HG03521 (cell line): ENCODE results near the gene TSPO2.

ENCODE experiments used
- ATAC-seq: cut with Tn5 transposase; IDR thresholded peaks from one replicate; pipeline ENCODE4 v1.9.1; 2021; ENCODE audit warnings: mild to moderate bottlenecking, moderate library complexity; ENCODE audit not compliant: unreplicated experiment

TSPO2 gene

GRCh38 chr6:41027241-41027640 is 15.0 kb upstream of the TSPO2 start:
- ATAC-seq = peak; percentile 4

- peak; percentile 76 for ATAC-seq
Observed at GRCh38 chr6:41027799-41028560, 14.3 kb upstream of the TSPO2 start.

GRCh38 chr6:41028561-41029412 is 13.5 kb upstream of the TSPO2 start:
- peak; percentile 13 for ATAC-seq

GRCh38 chr6:41032830-41033229 is 9.4 kb upstream of the TSPO2 start:
- no peak for ATAC-seq

GRCh38 chr6:41033776-41034175 is 8.5 kb upstream of the TSPO2 start:
- no peak for ATAC-seq

GRCh38 chr6:41036186-41036585 is 6.1 kb upstream of the TSPO2 start:
- no peak for ATAC-seq

DNA sequence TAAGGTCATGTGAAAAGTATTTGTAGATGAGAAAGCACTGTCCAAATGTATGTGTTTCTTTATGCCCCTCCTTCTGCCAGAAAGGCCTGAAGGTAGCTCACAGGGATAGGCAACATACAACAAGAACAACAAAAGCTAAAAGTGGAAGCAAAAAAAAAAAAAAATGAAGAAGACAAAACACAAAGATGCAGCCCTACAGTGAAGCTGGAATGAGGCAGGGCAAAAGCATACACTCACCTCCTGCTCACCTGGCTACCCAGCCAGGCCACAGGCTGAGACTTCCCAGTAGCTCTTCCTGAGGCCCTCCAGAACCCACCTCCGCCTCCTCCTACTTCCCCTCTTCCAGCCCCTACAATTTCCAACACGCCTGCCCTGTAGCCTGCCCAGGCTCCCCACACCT is 5.7 kb upstream of the TSPO2 start:
- no peak for ATAC-seq

GRCh38 chr6:41037107-41037900 is 5.0 kb upstream of the TSPO2 start:
- ATAC-seq = no peak

GRCh38 chr6:41038205-41038604 is 4.1 kb upstream of the TSPO2 start:
- ATAC-seq = no peak

DNA sequence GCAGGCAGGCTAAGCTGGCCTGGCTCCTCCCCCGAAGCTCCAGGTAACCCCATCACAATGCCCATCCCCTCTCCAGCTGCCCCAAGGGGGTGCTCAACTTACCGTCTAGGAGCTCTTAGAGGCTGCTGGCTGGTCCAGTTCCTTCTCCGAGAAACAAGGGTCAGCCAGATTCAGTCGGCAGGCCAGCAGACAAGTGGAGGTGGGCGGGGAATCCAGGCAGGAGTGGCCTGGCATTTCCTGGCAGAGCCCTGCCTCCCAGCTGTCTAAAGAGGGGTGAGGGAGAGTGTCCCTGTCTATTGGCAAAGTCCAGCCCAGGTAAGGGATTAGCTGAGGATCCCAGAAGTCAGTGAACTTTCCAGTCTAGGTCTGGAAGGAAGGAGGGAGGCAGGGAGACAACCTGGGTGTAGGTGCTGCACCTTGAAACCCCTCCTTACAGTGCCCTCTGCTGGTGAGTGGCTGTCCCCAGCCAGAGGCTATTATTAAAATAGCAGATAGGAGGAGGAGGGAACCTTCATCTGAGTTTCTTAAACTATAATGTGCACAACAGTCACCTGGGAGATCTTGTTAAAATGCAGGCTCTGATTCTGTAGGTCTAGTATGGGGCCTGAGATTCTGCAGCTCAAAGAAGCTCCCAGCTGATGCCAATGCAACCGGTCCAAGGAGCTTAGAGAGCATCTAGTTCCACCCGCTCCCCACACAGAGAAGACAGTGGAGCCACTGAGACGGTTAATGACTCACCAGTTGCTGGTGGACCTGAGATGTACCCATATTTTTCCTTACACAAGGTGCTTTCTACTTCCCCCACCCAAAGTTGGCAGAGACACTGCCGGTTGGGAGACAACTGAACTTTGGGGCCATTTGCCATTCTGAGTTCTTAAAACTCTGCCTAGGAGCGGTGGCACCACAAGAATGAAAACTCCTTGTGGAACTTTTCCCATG is 2.9 kb upstream of the TSPO2 start, which contains the start of gene UNC5CL:
UNC5CL (minus strand) TSS at position 162 of the 939 bp plus-strand sequence. CDS start 4,147 bp downstream, outside the sequence.
- ATAC-seq = no peak

GRCh38 chr6:41040101-41040939 is 1.9 kb upstream of the TSPO2 start:
- ATAC-seq = no peak

DNA sequence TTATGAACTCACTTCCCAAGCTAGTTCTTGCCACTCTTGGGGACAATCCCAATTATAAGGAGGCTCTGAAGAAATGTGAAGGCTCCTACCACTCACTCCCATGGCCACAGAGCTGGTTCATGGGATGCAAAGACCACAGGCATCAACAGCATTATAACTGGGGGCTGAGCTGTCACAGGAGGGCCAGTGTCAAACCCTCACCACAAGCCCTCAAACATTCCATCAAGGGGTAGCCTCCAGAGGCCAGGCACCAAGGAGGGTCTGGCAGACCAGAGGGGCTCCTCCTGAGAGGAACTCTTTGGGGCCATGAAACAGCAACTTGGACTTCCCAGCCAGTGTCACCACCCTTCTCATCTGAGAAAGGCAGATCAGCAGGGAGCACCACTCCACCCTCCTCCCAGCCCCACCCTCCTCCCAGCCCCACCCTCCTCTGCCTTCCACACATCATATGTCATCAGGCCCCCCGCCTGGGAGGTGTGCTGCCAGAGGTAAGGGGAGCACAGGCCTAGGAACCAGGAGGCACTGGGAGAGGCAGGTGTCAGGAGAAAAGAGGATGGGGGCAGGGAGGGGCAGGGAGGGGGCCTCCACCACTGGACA is 1.2 kb upstream of the TSPO2 start:
- ATAC-seq = no peak

DNA sequence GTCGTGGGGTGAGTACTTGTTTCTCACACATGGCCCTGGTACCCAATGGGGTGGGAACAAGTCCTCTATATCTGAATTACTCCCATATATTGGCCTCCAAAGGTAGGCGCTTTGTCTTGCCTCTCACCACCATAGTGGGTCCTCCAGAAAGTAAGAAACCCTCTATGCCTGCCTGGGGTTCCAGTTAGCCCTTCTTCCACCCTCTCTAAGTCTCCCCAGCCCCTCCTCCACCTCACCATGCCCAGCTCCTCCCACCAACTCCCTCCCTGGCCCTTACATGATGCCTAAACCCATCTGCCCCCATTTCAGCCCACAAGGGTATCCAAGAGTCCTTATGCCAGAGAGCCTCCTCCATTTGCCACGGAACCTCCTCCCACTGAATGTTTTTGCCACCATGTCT is 884 bp downstream of the TSPO2 start:
- no peak for ATAC-seq

DNA sequence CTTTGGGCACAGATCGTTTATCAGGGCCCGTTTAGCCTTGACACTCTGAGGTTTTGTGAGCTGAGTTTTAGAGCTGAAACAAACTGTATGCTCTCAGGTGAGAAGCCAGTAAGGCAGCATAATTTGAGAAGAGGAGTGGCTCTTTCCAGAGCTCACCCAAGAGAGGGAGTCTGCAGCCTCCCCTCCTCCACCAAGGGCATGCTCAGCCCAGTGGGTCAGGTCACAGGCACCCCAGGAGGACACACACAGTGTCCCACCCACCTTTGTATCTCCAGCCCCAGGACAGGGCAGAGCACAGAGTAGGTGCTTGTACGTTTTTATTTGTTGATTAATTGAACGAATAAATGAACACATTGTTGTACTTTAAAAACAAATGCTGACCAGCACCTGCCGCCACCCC is 3.4 kb downstream of the TSPO2 start:
- ATAC-seq = no peak

GRCh38 chr6:41046084-41046483 is 3.8 kb downstream of the TSPO2 start:
- no peak for ATAC-seq

- no peak for ATAC-seq
Observed at GRCh38 chr6:41047306-41047705, 5.0 kb downstream of the TSPO2 start.

- no peak for ATAC-seq
Observed at GRCh38 chr6:41047745-41048732, 5.8 kb downstream of the TSPO2 start.

GRCh38 chr6:41049521-41049920 is 7.3 kb downstream of the TSPO2 start:
- no peak for ATAC-seq
